ENCODE measurements around the gene OPN4. TPM values are rescaled to one million over a fixed set of nuclear protein-coding genes. Genes with fewer than 3 reads are reported as not detected.

OPN4 gene
- total and polyA plus RNA-seq, 2 of the 8 experiments (the other 6 are each of a cell fraction or from before 2014, with no cell fraction given): not detected

DNA sequence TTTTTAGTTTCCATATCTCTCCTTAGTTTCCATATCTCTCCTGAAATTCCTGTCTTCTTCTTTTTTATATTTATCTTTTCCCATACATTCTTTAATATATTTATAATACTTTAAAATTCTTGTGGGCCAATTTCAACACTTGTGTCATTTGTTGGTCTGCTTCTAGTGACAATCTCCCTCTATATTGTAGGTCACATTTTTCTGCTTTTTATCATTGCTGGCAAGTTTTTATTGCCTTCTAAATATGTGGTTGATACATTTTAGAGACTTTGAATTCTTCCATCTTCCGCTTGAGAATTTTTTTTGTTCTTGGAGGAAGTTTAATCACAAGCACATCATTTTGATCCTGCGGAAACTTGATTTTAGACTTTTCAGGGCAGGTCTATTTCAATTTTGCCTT lies 26.0 kb upstream of the OPN4 start:
- no peak overlapping the region for H3K4me2 ChIP-seq (ENCODE audit: insufficient read depth in 1 of 2, low read depth in 2 of 2, low read length in 2 of 2)
- no peak overlapping the region for H2BK15ac ChIP-seq (ENCODE audit: low read length)
- H2BK12ac ChIP-seq (ENCODE audit: low read depth, low read length): no peak overlapping the region
- H3K36me3 ChIP-seq (ENCODE audit: control insufficient read depth in 2 of 4, insufficient read depth in 4 of 4, low read length in 3 of 4): no peaks in the 10 kb centered on the region
- POLR2A ChIA-PET (ENCODE audit: partially characterized antibody): no interaction called here
- H3K79me2 ChIP-seq (ENCODE audit: control insufficient read depth in 1 of 2, insufficient read depth in 2 of 2, low read length in 2 of 2): no peaks in the 10 kb centered on the region
- CTCF ChIA-PET (ENCODE audit: partially characterized antibody): no interaction called here
- no peak for DNase-seq (ENCODE audit: low read depth in 1 of 2, low spot score in 2 of 2)
- H3K4ac ChIP-seq (replicated peaks; ENCODE audit: insufficient read length, low read depth, low read length): no peak overlapping the region
- H3K9me3 ChIP-seq (ENCODE audit: insufficient read depth in 2 of 2, low read depth in 1 of 2, low read length in 1 of 2): no peaks in the 10 kb centered on the region
- H3K9ac ChIP-seq (replicated peaks in 1 of 4; ENCODE audit: extremely low read depth in 1 of 4, low read depth in 3 of 4, low read length in 3 of 4): no peak overlapping the region
- no peak overlapping the region for H3K14ac ChIP-seq (ENCODE audit: insufficient read length)
- H3K4me1 ChIP-seq (replicated peaks in 1 of 4; ENCODE audit: control insufficient read depth in 3 of 4, insufficient read depth in 4 of 4, low read length in 3 of 4): peaks cover 0 to 9% (median 3%) of the 10 kb centered on the region in 4 experiments; a peak in 5 of 7 replicates
- H2AFZ ChIP-seq (ENCODE audit: low read length): no peak overlapping the region
- no peaks in the 10 kb centered on the region for H4K20me1 ChIP-seq (replicated peaks in 1 of 2; ENCODE audit: control insufficient read depth in 1 of 2, insufficient read depth in 2 of 2, low read length in 2 of 2)
- H3K79me1 ChIP-seq (ENCODE audit: low read depth, low read length): no peaks in the 10 kb centered on the region
- H3K4me3 ChIP-seq (ENCODE audit: extremely low read depth in 1 of 4, insufficient read depth in 2 of 4, low read depth in 3 of 4, low read length in 4 of 4): no peak overlapping the region
- H4K8ac ChIP-seq (ENCODE audit: extremely low read depth, insufficient read depth, low read length): no peak overlapping the region
- H3K56ac ChIP-seq (replicated peaks; ENCODE audit: insufficient read length, low read depth, low read length): no peak overlapping the region
- no peak overlapping the region for H3K18ac ChIP-seq (ENCODE audit: extremely low read depth, low read length)
- peaks cover 2% of the 10 kb centered on the region; the same call in 1 of the 2 replicates for H3K23me2 ChIP-seq (ENCODE audit: low read depth, low read length)
- no peak overlapping the region for H2BK5ac ChIP-seq (ENCODE audit: low read depth, low read length)
- no peak overlapping the region for H3K27ac ChIP-seq (ENCODE audit: low read depth, low read length)
- peaks cover 0 to 15% (median 11%) of the 10 kb centered on the region in 4 experiments; a peak in 5 of 7 replicates for H3K27me3 ChIP-seq (replicated peaks in 1 of 4; ENCODE audit: control insufficient read depth in 3 of 4, extremely low read depth in 1 of 4, insufficient read depth in 3 of 4, low read length in 3 of 4)
- no peak overlapping the region for H2BK20ac ChIP-seq (ENCODE audit: low read length)
- H4K5ac ChIP-seq (ENCODE audit: insufficient read length, low read depth, low read length): no peak overlapping the region
- 95% methylated on average over 2 of the region's 2 CpGs; no CpG with 5 or more reads in 1 of the 2 experiments for WGBS, 2 experiments (ENCODE audit: extremely low coverage in 1 of 2, insufficient coverage in 1 of 2, insufficient read length in 1 of 2, insufficient replicate concordance in 2 of 2, low coverage in 1 of 2, low lambda C conversion rate in 2 of 2, missing lambda C conversion rate in 1 of 2)
- no peak overlapping the region for H4K91ac ChIP-seq (replicated peaks; ENCODE audit: insufficient read length, low read length)
- no peak overlapping the region for H3K23ac ChIP-seq (ENCODE audit: insufficient read length)
- FAIRE-seq: no peak
- H2BK120ac ChIP-seq (replicated peaks; ENCODE audit: low read depth, low read length): no peak overlapping the region
- no peak overlapping the region for H2AK5ac ChIP-seq (ENCODE audit: low read depth, low read length)
- TF ChIP-seq TCF12 (IDR thresholded peaks at IDR 0.05; ENCODE audit: low read depth, low read length): no peak
- no peak for TF ChIP-seq SIX5 (IDR thresholded peaks at IDR 0.05; ENCODE audit: low read depth, low read length)
- TF ChIP-seq POLR2A (IDR thresholded peaks at IDR 0.05; ENCODE audit: control extremely low read depth in 1 of 2, low read depth in 2 of 2, low read length in 2 of 2): no peak
- TF ChIP-seq, protein P1, sequence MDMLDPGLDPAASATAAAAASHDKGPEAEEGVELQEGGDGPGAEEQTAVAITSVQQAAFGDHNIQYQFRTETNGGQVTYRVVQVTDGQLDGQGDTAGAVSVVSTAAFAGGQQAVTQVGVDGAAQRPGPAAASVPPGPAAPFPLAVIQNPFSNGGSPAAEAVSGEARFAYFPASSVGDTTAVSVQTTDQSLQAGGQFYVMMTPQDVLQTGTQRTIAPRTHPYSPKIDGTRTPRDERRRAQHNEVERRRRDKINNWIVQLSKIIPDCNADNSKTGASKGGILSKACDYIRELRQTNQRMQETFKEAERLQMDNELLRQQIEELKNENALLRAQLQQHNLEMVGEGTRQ (IDR thresholded peaks at IDR 0.05; ENCODE audit: low read length): no peak
- TF ChIP-seq RFX5 (IDR thresholded peaks at IDR 0.05; ENCODE audit: borderline replicate concordance, low read depth, low read length): no peak
- no peak for TF ChIP-seq EZH2 (IDR thresholded peaks at IDR 0.05; ENCODE audit: low read depth, low read length, severe bottlenecking)
- no peak for TF ChIP-seq RNF2 (IDR thresholded peaks at IDR 0.05; ENCODE audit: borderline replicate concordance, low read depth, low read length, missing control alignments, poor library complexity, severe bottlenecking)
- TF ChIP-seq RXRA (IDR thresholded peaks at IDR 0.05; ENCODE audit: insufficient read depth, low read depth, low read length): no peak
- no peak for TF ChIP-seq EP300 (IDR thresholded peaks at IDR 0.05; ENCODE audit: borderline replicate concordance in 1 of 2, low read depth in 2 of 2, low read length in 2 of 2)

Measured in H1 (cell line).